GM21528 (cell line): ENCODE results near the gene DDX31.

Source experiments
- ATAC-seq: cut with Tn5 transposase; IDR thresholded peaks from one replicate; pipeline ENCODE4 v1.9.1; 2021; ENCODE audit warnings: mild to moderate bottlenecking, moderate library complexity; ENCODE audit not compliant: unreplicated experiment, low FRiP score

DDX31 gene

GRCh38 chr9:132638240-132638639 is 31.5 kb downstream of the DDX31 start:
- ATAC-seq, result no peak

DNA sequence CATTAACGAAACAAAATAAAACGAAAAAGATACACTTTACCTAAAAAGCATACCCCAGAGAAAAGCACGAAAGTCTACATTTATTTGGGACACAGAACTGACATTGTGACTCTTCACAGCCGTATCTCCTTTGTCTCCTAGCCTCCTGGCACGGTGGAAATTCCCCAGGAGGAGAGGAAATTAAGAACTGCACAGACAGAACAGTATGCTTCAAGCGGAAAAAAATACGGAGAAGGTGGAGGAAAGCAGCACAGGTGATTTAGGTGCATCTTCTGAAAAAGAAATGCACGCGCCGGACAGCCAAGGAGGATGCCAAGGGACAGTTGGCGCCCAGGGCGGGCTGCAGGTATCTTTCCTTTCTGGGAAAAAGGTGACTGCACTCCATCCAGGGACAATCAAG is 32.0 kb downstream of the DDX31 start:
- ATAC-seq, result no peak

DNA sequence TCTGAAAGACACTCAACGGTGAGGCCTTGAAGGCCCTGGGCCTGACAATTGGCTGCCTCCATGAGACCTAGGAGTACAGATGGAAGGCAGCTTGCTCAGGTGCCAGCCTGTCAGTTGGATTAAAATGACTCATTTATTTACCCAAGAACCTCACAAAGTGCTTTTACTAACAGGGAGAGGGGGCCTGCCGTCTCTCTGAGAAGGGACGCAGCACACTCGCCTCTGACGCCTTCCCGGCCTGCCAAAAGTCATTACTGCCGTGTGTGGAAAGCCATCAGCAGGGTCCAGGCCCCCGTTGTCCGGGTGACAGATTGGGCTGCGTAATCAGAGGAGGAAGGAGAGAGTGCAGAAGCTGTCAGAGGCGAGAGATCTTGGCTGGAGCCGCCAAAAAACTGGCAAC is 32.4 kb downstream of the DDX31 start:
- no peak for ATAC-seq

GRCh38 chr9:132634327-132634726 is 35.5 kb downstream of the DDX31 start:
- ATAC-seq, result no peak

- no peak for ATAC-seq
Measured at GRCh38 chr9:132632413-132633129, 37.2 kb downstream of the DDX31 start.

DNA sequence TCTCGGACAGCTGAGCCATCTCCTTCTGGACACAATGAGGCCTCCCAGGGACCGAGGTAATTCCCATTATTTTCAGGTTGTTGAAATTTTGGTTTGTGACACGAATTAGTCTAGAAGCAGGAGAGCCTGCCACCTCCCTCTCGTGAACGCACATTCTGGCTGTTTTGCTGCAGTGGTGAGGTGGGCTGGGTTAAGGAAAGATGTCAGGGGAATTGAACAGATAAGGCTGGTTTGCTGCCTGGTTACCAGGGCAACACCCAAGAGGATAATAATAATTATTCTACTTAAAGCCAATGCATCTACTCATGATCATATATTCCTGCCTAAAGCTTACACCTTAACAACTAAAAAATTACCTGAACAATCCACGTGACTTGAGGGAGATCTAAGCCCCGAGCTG is 38.1 kb downstream of the DDX31 start:
- ATAC-seq, result no peak

GRCh38 chr9:132631280-132631679 is 38.5 kb downstream of the DDX31 start:
- no peak for ATAC-seq

DNA sequence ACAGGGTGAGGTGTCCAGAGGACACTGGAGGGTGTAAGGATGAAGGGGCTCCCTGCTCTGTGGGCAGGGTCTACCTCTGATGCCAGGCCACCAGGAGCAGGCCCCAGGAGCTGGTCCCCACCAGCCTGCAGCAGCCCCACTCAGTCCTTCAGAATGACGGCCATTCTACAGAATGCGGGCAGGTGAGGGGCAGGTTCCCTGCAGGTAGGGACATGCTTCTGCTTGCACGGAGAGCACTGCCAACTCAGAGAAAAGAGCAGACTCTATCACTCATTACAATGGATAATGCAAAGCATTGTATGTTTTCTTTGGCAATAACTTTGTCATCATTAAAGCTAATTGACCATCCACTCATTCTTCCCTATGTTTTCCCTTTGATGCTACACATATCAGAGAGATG is 39.0 kb downstream of the DDX31 start:
- no peak for ATAC-seq

- no peak for ATAC-seq
Measured at GRCh38 chr9:132630116-132630515, 39.7 kb downstream of the DDX31 start.

DNA sequence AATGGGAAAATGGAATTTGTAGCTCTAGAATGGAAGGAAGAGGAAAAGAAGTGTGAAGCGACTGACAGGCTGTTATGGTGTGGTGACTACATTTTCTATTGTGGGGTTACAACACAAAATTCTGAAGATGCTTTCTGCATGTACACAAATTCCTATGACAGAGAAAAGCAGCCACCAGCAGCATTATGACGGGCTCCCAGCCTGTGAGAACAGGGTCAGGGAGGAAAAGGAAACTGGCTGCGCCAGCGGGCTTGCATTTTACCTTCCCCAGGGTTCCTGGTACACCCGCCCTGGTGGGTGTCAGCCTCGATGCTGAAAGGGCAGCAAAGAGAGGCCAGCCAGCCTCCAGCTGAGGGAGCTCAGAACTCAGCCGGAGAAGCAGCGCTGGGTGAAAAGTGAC is 41.0 kb downstream of the DDX31 start:
- ATAC-seq, result no peak

- no peak for ATAC-seq
Measured at GRCh38 chr9:132627594-132627993, 42.2 kb downstream of the DDX31 start.

- no peak for ATAC-seq
Measured at GRCh38 chr9:132627106-132627505, 42.7 kb downstream of the DDX31 start.

DNA sequence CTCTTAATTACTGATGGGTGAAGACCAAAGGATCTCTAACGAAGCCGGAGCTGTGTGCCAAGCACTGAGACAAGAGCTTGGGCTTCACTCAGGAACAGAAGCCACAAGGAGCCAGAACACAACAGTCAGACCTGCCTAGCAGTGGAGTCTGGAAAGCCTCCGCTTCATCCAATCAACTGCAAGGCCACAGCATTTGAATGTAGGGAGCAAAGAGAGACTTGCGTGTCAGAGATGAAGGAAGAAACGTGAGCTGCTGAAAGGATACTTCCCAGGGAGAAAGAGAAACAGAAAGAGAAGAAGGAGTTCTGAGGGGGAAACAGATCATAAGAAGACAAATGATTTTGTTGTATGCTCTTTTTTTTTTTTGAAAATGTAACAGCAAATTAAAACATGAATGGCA is 43.5 kb downstream of the DDX31 start:
- no peak for ATAC-seq

- ATAC-seq, result no peak
Measured at GRCh38 chr9:132622159-132622558, 47.6 kb downstream of the DDX31 start.

- ATAC-seq, result no peak
Measured at GRCh38 chr9:132616725-132617124, 53.1 kb downstream of the DDX31 start.

- ATAC-seq, result no peak
Measured at GRCh38 chr9:132615774-132616173, 54.0 kb downstream of the DDX31 start.

GRCh38 chr9:132614324-132614723 is 55.5 kb downstream of the DDX31 start:
- no peak for ATAC-seq

- ATAC-seq, result no peak
Measured at GRCh38 chr9:132610661-132611060, 59.1 kb downstream of the DDX31 start.

DNA sequence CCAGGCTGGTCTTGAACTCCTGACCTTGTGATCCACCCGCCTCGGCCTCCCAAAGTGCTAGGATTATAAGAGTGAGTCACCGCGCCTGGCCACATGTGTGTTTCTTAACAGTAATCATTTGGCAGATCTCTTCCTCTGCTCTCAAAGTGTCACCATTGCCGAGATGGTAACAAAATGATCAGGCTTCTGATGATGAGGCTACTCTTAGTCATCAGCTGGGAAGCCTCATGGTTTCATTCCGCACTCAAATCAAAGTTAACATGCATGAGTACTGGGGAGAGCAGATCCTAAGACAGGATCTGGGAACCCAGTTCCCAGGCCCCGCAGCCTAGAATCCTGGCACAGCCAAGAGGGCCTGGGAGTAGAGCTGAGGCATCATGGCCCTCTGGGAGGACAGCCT is 60.0 kb downstream of the DDX31 start:
- ATAC-seq, result no peak

DNA sequence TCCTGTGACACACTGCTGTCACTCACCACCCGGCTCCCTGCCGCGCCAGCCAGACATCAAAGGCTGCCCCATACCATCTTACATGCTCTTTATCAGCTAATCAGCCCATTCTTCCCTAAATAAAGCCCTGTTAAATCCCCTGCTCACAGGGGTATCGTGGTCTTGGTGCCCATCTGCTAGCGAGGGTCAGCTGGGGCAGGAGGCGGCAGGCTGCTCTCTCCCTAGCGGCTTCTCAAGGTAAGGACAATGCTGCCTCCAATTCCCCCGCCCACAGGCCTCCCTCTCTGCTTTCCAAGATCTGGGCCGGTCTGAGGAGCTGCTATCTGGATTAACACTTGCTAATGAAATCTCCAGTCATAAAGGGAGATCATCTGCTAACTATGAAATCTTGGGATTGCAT is 60.6 kb downstream of the DDX31 start:
- no peak for ATAC-seq

DNA sequence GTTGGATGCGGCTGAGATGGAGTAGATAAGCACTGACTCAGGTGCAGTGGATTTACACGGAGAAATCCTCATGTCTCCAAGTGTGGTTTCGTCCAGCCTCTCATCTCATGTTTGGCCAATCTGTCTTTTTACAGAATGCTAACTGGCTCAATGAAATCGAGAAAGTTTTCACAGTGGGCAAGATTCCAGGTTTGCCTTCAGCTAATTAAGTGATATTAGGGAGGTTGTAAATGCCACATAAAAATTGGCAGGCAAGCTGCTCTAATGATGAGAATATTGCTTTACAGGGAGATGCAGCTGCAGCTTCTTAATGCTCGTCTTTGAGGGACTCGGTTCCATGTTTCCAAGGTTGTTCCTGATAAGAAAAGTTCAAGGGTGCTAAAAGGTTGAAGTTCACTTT is 63.7 kb downstream of the DDX31 start:
- no peak for ATAC-seq

GRCh38 chr9:132605387-132605786 is 64.4 kb downstream of the DDX31 start:
- no peak for ATAC-seq

- ATAC-seq, result no peak
Measured at GRCh38 chr9:132602207-132602606, 67.6 kb downstream of the DDX31 start.
